Tibial nerve (tissue), 3 donors: ENCODE data around the gene C17orf100.

Experiments used
- CTCF ChIP-seq, 5 experiments: fragments of 200-600 bp in 3 of 5; fragments of 450-650 bp in 2 of 5; sonication (generic) in 3 of 5; IDR thresholded peaks; one replicate each; pipeline ENCODE4 v1.5.1; 2016 to 2019; ENCODE audit warnings: antibody characterized with exemption in 5 of 5, mild to moderate bottlenecking in 3 of 5, moderate library complexity in 2 of 5
- POLR2A ChIP-seq, 2 donors: fragments of 450-650 bp; IDR thresholded peaks; one replicate each; pipeline ENCODE4 v1.6.1; 2017; ENCODE audit warnings: antibody characterized with exemption in 2 of 2, mild to moderate bottlenecking in 2 of 2, moderate library complexity in 2 of 2

DNA sequence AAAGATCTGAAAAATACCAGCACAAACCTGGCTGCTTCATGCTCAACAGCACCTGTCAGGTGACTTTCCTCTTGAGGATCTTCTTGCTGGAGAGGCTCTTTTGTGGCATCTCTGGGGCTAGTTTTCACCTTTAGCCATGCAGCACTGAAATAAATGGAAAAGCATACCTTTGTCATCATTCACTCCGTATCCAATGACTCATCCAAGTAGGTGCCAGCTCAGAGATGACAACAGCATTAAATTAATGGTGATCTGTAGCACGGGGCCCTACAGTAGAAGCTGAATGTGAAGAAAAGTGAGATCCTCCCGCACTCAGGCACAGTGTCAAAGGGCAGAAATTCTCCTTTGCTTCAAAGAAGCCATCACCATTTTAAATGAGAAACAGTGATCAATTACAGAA lies 43.2 kb upstream of the C17orf100 start:
- TF ChIP-seq CTCF (IDR thresholded peaks at IDR 0.05) (no peak), POLR2A (IDR thresholded peaks at IDR 0.05) (no peak)
